Upper lobe of right lung (tissue), 1 donor: ENCODE data around the gene JAZF1. TPM values are rescaled to one million over a fixed set of nuclear protein-coding genes. Genes with fewer than 3 reads are reported as not detected.

ENCODE experiments used
- ATAC-seq: fragments of 200-7000 bp; cut with Tn5 transposase; one replicate; pipeline ENCODE4 v1.9.1; 2020; ENCODE audit warnings: mild to moderate bottlenecking, moderate library complexity
- DNase-seq: peaks from one replicate; pipeline ENCODE4 v3.0.0-alpha.2; 2020
- H3K27ac ChIP-seq: fragments of 200-600 bp; one replicate; pipeline ENCODE4 v1.8.0; 2022
- H3K27me3 ChIP-seq: fragments of 200-600 bp; one replicate; pipeline ENCODE4 v1.8.0; 2022; ENCODE audit warnings: mild to moderate bottlenecking
- H3K36me3 ChIP-seq: fragments of 200-600 bp; one replicate; pipeline ENCODE4 v1.8.0; 2022
- H3K4me1 ChIP-seq: fragments of 200-600 bp; one replicate; pipeline ENCODE4 v1.8.0; 2022
- H3K4me3 ChIP-seq: fragments of 200-600 bp; one replicate; pipeline ENCODE4 v1.8.0; 2022; ENCODE audit warnings: mild to moderate bottlenecking
- H3K9me3 ChIP-seq: fragments of 200-600 bp; one replicate; pipeline ENCODE4 v1.8.0; 2022
- CTCF ChIP-seq: fragments of 200-600 bp; IDR thresholded peaks from one replicate; pipeline ENCODE4 v1.8.0; 2022; ENCODE audit warnings: antibody characterized with exemption
- intact Hi-C: fragments of 100-400 bp; cut with DNase I; formaldehyde crosslinking; loops from one replicate; pipeline ENCODE4 v1.11.0; 2022
- total RNA-seq: library from RNA; stranded (reverse); fragmentation: NEBNext Ultra II Directional; extraction: Animal tissue kit (Norgen Biotek cat#: 25700); gene quantifications from one replicate; pipeline ENCODE4 v1.2.1, GENCODE V29; 2021
- donor health status: DM: no; HTN: yes; CAD: no; lungs with severe emphysema.

The JAZF1 gene
- total RNA-seq, 1 donor from 2014 or later: 20.6 TPM

GRCh38 chr7:28065721-28066285 lies 114.8 kb downstream of the JAZF1 start:
- Histone ChIP-seq H3K4me1 (peaks cover 14% of the 10 kb centered on the region), H3K4me3 (no peak overlapping the region), H3K36me3 (no peaks in the 10 kb centered on the region), H3K9me3 (no peaks in the 10 kb centered on the region), H3K27ac (no peak overlapping the region), H3K27me3 (no peaks in the 10 kb centered on the region)
- ATAC-seq: no peak
- DNase-seq: no peak
- TF ChIP-seq CTCF: no peak
- intact Hi-C loops: no loop called here

GRCh38 chr7:28065308-28065707 lies 115.3 kb downstream of the JAZF1 start:
- no peak for TF ChIP-seq CTCF
- Histone ChIP-seq H3K27ac (no peak overlapping the region), H3K4me3 (no peak overlapping the region), H3K4me1 (peaks cover 14% of the 10 kb centered on the region), H3K36me3 (no peaks in the 10 kb centered on the region), H3K27me3 (no peaks in the 10 kb centered on the region), H3K9me3 (no peaks in the 10 kb centered on the region)
- DNase-seq: no peak
- intact Hi-C loops: no loop called here
- no peak for ATAC-seq

GRCh38 chr7:28064437-28064836 lies 116.2 kb downstream of the JAZF1 start:
- no peak overlapping the region for H3K4me3 ChIP-seq
- no peaks in the 10 kb centered on the region for H3K9me3 ChIP-seq
- no peak for DNase-seq
- TF ChIP-seq CTCF: no peak
- no peak overlapping the region for H3K27ac ChIP-seq
- H3K36me3 ChIP-seq: no peaks in the 10 kb centered on the region
- intact Hi-C loops: no loop called here
- no peaks in the 10 kb centered on the region for H3K27me3 ChIP-seq
- peaks cover 14% of the 10 kb centered on the region for H3K4me1 ChIP-seq
- no peak for ATAC-seq

- Histone ChIP-seq H3K27ac (no peak overlapping the region), H3K9me3 (no peaks in the 10 kb centered on the region), H3K27me3 (no peaks in the 10 kb centered on the region), H3K4me1 (peaks cover 14% of the 10 kb centered on the region), H3K4me3 (no peak overlapping the region), H3K36me3 (no peaks in the 10 kb centered on the region)
- intact Hi-C loops: no loop called here
- TF ChIP-seq CTCF: peak; percentile 70
- DNase-seq (peak; percentile 82), ATAC-seq (peak; percentile 98)
Measured at GRCh38 chr7:28062197-28062991, 118.2 kb downstream of the JAZF1 start.

- Histone ChIP-seq H3K4me1 (peaks cover 14% of the 10 kb centered on the region), H3K9me3 (no peaks in the 10 kb centered on the region), H3K4me3 (no peak overlapping the region), H3K36me3 (no peaks in the 10 kb centered on the region), H3K27me3 (no peaks in the 10 kb centered on the region), H3K27ac (no peak overlapping the region)
- no peak for TF ChIP-seq CTCF
- DNase-seq (no peak), ATAC-seq (no peak)
- intact Hi-C loops: no loop called here
Measured at GRCh38 chr7:28061824-28062196, 118.8 kb downstream of the JAZF1 start.
